Fibroblast of pulmonary artery (primary cell): ENCODE results near the gene CPEB4.

Experiments
- DNase-seq: peaks from one replicate; pipeline ENCODE4 v3.0.0-alpha.2; 2010; ENCODE audit warnings: low read depth
- H3K4me3 ChIP-seq: replicated peaks from 2 replicates; pipeline ENCODE4 v1.5.1; 2011; ENCODE audit warnings: low read depth, mild to moderate bottlenecking, control low read depth, low read length, moderate library complexity
- TF ChIP-seq, protein P1 (sequence below): IDR thresholded peaks from 2 replicates; pipeline ENCODE4 v1.5.1; 2011; ENCODE audit warnings: mild to moderate bottlenecking, control low read depth, low read length, inconsistent platforms; ENCODE audit errors: missing control alignments

Gene CPEB4

GRCh38 chr5:173853370-173854131 is 34.6 kb upstream of the CPEB4 start:
- no peak overlapping the region for H3K4me3 ChIP-seq
- DNase-seq: no peak
- TF ChIP-seq, protein P1, sequence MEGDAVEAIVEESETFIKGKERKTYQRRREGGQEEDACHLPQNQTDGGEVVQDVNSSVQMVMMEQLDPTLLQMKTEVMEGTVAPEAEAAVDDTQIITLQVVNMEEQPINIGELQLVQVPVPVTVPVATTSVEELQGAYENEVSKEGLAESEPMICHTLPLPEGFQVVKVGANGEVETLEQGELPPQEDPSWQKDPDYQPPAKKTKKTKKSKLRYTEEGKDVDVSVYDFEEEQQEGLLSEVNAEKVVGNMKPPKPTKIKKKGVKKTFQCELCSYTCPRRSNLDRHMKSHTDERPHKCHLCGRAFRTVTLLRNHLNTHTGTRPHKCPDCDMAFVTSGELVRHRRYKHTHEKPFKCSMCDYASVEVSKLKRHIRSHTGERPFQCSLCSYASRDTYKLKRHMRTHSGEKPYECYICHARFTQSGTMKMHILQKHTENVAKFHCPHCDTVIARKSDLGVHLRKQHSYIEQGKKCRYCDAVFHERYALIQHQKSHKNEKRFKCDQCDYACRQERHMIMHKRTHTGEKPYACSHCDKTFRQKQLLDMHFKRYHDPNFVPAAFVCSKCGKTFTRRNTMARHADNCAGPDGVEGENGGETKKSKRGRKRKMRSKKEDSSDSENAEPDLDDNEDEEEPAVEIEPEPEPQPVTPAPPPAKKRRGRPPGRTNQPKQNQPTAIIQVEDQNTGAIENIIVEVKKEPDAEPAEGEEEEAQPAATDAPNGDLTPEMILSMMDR: no peak

DNA sequence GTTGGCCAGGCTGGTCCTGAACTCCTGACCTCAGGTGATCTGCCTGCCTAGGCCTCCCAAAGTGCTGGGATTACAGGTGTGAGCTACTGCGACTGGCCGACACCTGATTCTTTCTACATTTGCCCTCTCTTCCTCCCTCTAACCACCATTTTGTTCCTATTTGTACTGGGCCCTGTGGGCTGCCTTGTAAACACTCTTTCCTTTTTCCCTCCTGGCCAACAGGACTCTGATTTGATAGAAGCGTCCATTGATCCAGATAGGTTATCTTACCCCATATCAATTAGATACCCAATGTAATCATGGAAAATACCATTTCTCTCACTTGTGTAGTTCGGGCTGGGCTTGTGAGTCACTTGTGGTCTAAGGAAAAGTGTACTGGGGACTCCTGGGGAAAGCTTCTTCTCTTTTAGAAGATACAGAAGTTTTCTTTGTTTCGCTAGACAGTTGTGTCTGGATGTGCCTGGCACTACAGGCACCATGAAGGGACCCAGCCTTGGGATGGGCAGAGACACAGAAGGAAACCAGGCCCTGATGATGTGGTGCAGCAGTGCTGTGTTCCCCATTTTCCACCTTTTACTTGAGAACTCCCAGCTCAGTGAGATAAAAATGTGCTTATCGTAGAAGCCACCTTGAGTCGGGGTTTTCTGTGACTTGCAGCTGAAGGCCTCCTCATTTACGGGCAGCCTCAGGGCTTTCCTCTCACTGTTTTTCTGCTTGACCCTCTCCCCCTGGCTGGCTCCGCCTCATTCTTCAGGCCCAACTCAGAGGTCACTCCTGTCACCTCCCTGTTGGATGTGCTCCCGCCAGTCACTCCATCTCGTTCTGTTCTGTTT is 32.8 kb upstream of the CPEB4 start:
- DNase-seq: no peak
- TF ChIP-seq, protein P1: no peak
- no peak overlapping the region for H3K4me3 ChIP-seq

GRCh38 chr5:173855995-173856656 is 32.0 kb upstream of the CPEB4 start:
- no peak for DNase-seq
- TF ChIP-seq, protein P1: no peak
- no peak overlapping the region for H3K4me3 ChIP-seq

GRCh38 chr5:173857234-173857633 is 30.9 kb upstream of the CPEB4 start:
- no peak for DNase-seq
- TF ChIP-seq, protein P1: no peak
- no peak overlapping the region for H3K4me3 ChIP-seq

- H3K4me3 ChIP-seq: no peak overlapping the region
- no peak for DNase-seq
- TF ChIP-seq, protein P1: no peak
These were observed 30.0 kb upstream of the CPEB4 start for GRCh38 chr5:173858021-173858669.

- TF ChIP-seq, protein P1: no peak
- DNase-seq: peak; percentile 14
- H3K4me3 ChIP-seq: no peak overlapping the region
These were observed 29.3 kb upstream of the CPEB4 start for GRCh38 chr5:173858670-173859407.
